Heart left ventricle (tissue), 16 donors: ENCODE measurements around the gene CRMP1. TPM values are rescaled to one million over a fixed set of nuclear protein-coding genes. Genes with fewer than 3 reads are reported as not detected.

Source experiments
- ATAC-seq, 4 donors: fragments of 200-7000 bp; cut with Tn5 transposase; one replicate each; pipeline ENCODE4 v1.9.1; 2020 to 2022; ENCODE audit warnings: moderate library complexity in 4 of 4, mild to moderate bottlenecking in 3 of 4, moderate number of reproducible peaks in 1 of 4
- DNase-seq, 5 donors: peaks; one replicate each; pipeline ENCODE4 v3.0.0-alpha.2; 2020
- H3K27ac ChIP-seq, 12 donors: fragments of 200-600 bp; sonication (generic) in 4 of 12; one replicate each; pipeline versions ENCODE4 v1.5.0 to v1.8.0; 2016 to 2022; ENCODE audit warnings: mild to moderate bottlenecking in 2 of 12
- H3K27me3 ChIP-seq, 9 donors: fragments of 200-600 bp; sonication (generic) in 2 of 9; one replicate each; pipeline versions ENCODE4 v1.5.1 to v1.8.0; 2016 to 2022; ENCODE audit warnings: mild to moderate bottlenecking in 3 of 9
- H3K36me3 ChIP-seq, 9 donors: fragments of 200-600 bp; sonication (generic) in 2 of 9; one replicate each; pipeline versions ENCODE4 v1.5.0 to v1.8.0; 2018 to 2022; ENCODE audit warnings: mild to moderate bottlenecking in 2 of 9
- H3K4me1 ChIP-seq, 12 donors: fragments of 200-600 bp; sonication (generic) in 4 of 12; one replicate each; pipeline versions ENCODE4 v1.5.0 to v1.8.0; 2016 to 2022; ENCODE audit warnings: mild to moderate bottlenecking in 3 of 12
- H3K4me3 ChIP-seq, 12 donors: fragments of 200-600 bp; sonication (generic) in 4 of 12; one replicate each; pipeline versions ENCODE4 v1.5.0 to v1.8.0; 2017 to 2022; ENCODE audit warnings: mild to moderate bottlenecking in 9 of 12, moderate library complexity in 4 of 12
- H3K9me3 ChIP-seq, 12 donors: fragments of 200-600 bp; sonication (generic) in 4 of 12; one replicate each; pipeline versions ENCODE4 v1.5.0 to v1.8.0; 2016 to 2022; ENCODE audit warnings: mild to moderate bottlenecking in 1 of 12
- CTCF ChIP-seq, 12 donors: fragments of 200-600 bp; sonication (generic) in 4 of 12; IDR thresholded peaks; one replicate each; pipeline versions ENCODE4 v1.5.0 to v1.8.0; 2018 to 2022; ENCODE audit warnings: antibody characterized with exemption in 12 of 12, mild to moderate bottlenecking in 5 of 12
- POLR2A ChIP-seq, 2 donors: fragments of 450-650 bp; IDR thresholded peaks; one replicate each; pipeline ENCODE4 v1.6.1; 2017; ENCODE audit warnings: antibody characterized with exemption in 2 of 2, mild to moderate bottlenecking in 2 of 2, moderate library complexity in 2 of 2
- WGBS, 4 donors: extraction: QIAGEN DNeasy Blood & Tissue Kit in 2 of 4; methylation state at CpG; one replicate each; pipeline versions ENCODE4 v1.1.5 to v1.1.7; 2013 to 2018; 5-methylcytosine and 5-hydroxymethylcytosine counted together
- intact Hi-C, 10 donors: fragments of 100-400 bp; cut with DNase I; formaldehyde crosslinking; loops; one replicate each; pipeline versions ENCODE4 v1.11.1 to v1.14.2; 2022
- polyA plus RNA-seq, 2 donors: library from polyadenylated mRNA; stranded (reverse); fragments of 200-250 nt; gene quantifications; one replicate each; pipeline ENCODE4 v1.2.3, GENCODE V29; 2013
- total RNA-seq, 9 donors: library from RNA; depleted of rRNA in 2 of 9; stranded (reverse); fragments of >200 nt in 2 of 9; fragmentation: NEBNext Ultra II Directional in 3 of 9; extraction: Animal tissue kit (Norgen Biotek cat#: 25700) in 3 of 9; gene quantifications; one replicate each; pipeline versions ENCODE4 v1.1.0 to v1.2.4, GENCODE V29; 2016 to 2023
- donor health status: ischemic (EF 13 %, LVEDD 7.1; RV severe dilation, severe dysfunction).
- donor health status: healthy with polysubstance abuse.
- donor health status: DM: no; HTN: yes; CAD: no.
- donor health status: DM: no; HTN: no; CAD: no.
- donor health status: ischemic (EF 25% LVEDD 6.9; RV normal size, moderate dysfunction).
- donor health status: ischemic (EF 25% LVEDD 5.7; RV mildly dilated, moderate dysfunction).
- donor health status: healthy.
- donor health status: DM: yes; HTN: yes; CAD: no.
- donor health status: ischemic (EF 35%, LVEDD 5.7; RV mildly dilated, moderate dysfunction).
- donor health status: nonischemic (EF 11% LVEDD 7.7; RV severe dilation, severe dysfunction).
- donor health status: DM: yes; HTN: yes; CAD: no.
- donor health status: PGD.
- donor health status: ischemic (EF 29% LVEDD 5.4; RV normal size, mild dysfunction).
- donor health status: nonischemic (EF 23%, LVEDD 6.1; RV moderate dilation, normal function).

Gene CRMP1
- total and polyA plus RNA-seq, 11 donors = 0.34 to 2.4 (median 0.93) TPM

GRCh38 chr4:5867866-5868265 lies 25.0 kb downstream of the CRMP1 start:
- DNase-seq (no peak), ATAC-seq (no peak)
- Histone ChIP-seq H3K27ac (no peak overlapping the region), H3K4me1 (no peaks in the 10 kb centered on the region), H3K36me3 (no peaks in the 10 kb centered on the region), H3K4me3 (no peak overlapping the region), H3K27me3 (peaks cover 0 to 8% (median 0%) of the 10 kb centered on the region in 9 donors), H3K9me3 (no peaks in the 10 kb centered on the region)
- intact Hi-C loops = no loop called here
- TF ChIP-seq CTCF (IDR thresholded peaks at IDR 0.05) (no peak), POLR2A (IDR thresholded peaks at IDR 0.05) (no peak)
- WGBS, 4 donors = 94 to 98% (median 95%) methylated on average over 3 of the region's 3 CpGs

- TF ChIP-seq POLR2A (IDR thresholded peaks at IDR 0.05) (no peak), CTCF (IDR thresholded peaks at IDR 0.05) (no peak)
- no peaks in the 10 kb centered on the region for H3K36me3 ChIP-seq
- no peaks in the 10 kb centered on the region for H3K9me3 ChIP-seq
- no peak overlapping the region for H3K4me3 ChIP-seq
- DNase-seq (no peak), ATAC-seq (no peak)
- peaks cover 0 to 8% (median 0%) of the 10 kb centered on the region in 9 donors for H3K27me3 ChIP-seq
- H3K4me1 ChIP-seq = no peaks in the 10 kb centered on the region
- no peak overlapping the region for H3K27ac ChIP-seq
- 73 to 83% (median 80%) methylated on average over 10 of the region's 10 CpGs for WGBS, 4 donors
- intact Hi-C loops = no loop called here
Measured at GRCh38 chr4:5866841-5867813, 25.8 kb downstream of the CRMP1 start.

DNA sequence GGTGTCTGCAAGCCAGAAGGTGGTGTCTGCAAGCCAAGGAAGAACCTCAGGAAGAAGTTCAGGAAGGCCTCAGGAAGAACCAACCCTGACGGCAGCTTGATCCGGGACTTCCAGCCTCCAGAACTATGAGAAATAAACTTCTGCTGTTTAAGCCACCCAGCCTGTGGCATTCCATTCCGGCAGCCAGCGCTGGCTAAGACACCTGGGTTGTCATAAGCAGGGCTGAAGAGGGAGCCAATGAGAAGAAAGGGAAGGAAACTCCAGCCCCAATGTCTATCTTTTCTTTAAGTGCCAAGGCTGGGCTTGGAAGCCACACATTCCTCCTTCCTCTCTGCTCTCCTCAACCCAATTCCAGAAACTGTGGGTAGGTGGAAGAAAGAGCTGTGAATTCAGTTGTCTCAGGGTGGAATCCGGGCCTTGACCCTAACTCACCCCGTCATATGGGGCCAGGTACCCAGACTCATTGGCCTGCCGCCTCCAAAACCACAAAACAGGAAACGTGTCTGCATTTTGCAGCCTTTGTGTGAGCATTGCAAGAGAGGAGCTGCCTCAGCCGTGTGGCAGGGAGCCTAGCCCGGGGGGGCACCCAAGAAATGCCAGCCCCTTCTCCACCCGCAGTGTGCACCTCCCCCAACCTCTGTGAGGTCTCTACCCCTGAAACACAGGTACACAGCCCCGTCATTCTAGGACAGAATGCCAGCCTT lies 26.8 kb downstream of the CRMP1 start:
- Histone ChIP-seq H3K9me3 (no peaks in the 10 kb centered on the region), H3K27ac (no peak overlapping the region), H3K36me3 (no peaks in the 10 kb centered on the region), H3K4me1 (no peaks in the 10 kb centered on the region), H3K4me3 (no peak overlapping the region), H3K27me3 (peaks cover 0 to 12% (median 0%) of the 10 kb centered on the region in 9 donors)
- no peak for ATAC-seq
- DNase-seq = no peak
- TF ChIP-seq CTCF (IDR thresholded peaks at IDR 0.05) = no peak
- no peak for TF ChIP-seq POLR2A (IDR thresholded peaks at IDR 0.05)
- intact Hi-C loops = no loop called here
- WGBS, 4 donors = 61 to 74% (median 63%) methylated on average over 9 to 12 of the region's 12 CpGs

DNA sequence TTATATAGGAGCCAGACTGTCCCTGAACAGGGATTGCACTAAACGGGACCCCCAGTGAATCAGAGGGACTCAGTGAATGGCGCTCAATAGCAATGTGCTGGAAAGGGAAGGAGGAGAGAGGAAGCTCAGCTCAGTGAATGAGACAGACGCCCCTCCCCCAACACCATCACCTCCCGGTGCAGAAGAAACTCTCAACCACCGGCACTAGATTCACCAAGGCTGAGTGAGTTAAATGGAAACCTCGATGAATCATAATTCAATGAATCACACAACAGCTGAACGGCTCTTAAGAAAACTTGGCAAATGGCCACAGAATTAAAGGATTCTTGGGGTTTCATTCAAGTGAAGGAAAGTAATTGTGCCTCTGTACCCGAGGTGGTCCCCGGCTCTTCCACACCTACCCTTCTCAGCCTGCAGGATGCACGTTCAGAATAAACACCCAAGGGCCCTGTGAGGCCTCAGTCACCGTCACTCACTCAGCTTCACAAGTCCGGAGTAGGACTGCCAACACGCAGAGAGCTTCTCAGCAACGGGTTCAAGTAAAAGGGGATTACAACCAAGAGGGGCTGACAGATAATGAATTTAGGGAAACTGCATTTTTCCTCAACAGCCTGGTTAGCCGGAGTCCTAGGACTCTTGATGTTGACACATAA lies 29.3 kb downstream of the CRMP1 start:
- peaks cover 0 to 5% (median 0%) of the 10 kb centered on the region in 9 donors for H3K27me3 ChIP-seq
- no peak for ATAC-seq
- H3K4me1 ChIP-seq = no peaks in the 10 kb centered on the region
- no peaks in the 10 kb centered on the region for H3K36me3 ChIP-seq
- WGBS, 4 donors = 65 to 70% (median 68%) methylated on average over 14 to 15 of the region's 15 CpGs
- no peaks in the 10 kb centered on the region for H3K9me3 ChIP-seq
- H3K27ac ChIP-seq = no peak overlapping the region
- TF ChIP-seq POLR2A (IDR thresholded peaks at IDR 0.05) (no peak), CTCF (IDR thresholded peaks at IDR 0.05) (no peak)
- intact Hi-C loops = no loop called here
- no peak for DNase-seq
- H3K4me3 ChIP-seq = no peak overlapping the region
